Lower leg skin (tissue), 3 donors: ENCODE data around the gene BAZ1B.
"Not testable (repeated sequence)": the region's sequence is repeated elsewhere in the genome, so short reads cannot be mapped to it uniquely, and the experiment has no call there.

Experiments used
- CTCF ChIP-seq, 3 donors: fragments of 450-650 bp; IDR thresholded peaks; one replicate each; pipeline ENCODE4 v1.5.1; 2016; ENCODE audit warnings: antibody characterized with exemption in 3 of 3, mild to moderate bottlenecking in 3 of 3, moderate library complexity in 2 of 3
- POLR2A ChIP-seq, 2 donors: fragments of 450-650 bp; IDR thresholded peaks; one replicate each; pipeline ENCODE4 v1.6.1; 2016 to 2017; ENCODE audit warnings: antibody characterized with exemption in 2 of 2, mild to moderate bottlenecking in 1 of 2, moderate library complexity in 1 of 2

- TF ChIP-seq CTCF, POLR2A (IDR thresholded peaks at IDR 0.05): not testable (repeated sequence)
Measured at GRCh38 chr7:73526158-73526494, 4.0 kb upstream of the BAZ1B start.
